ENCODE results near the gene TICAM1. TPM values are rescaled to one million over a fixed set of nuclear protein-coding genes. Genes with fewer than 3 reads are reported as not detected.

TICAM1 gene
- total RNA-seq, result 1.6 TPM

GRCh38 chr19:4831304-4831978, at the start of gene TICAM1:
Gene TICAM1, minus strand, starts transcription at chr19:4831712. Its CDS starts 13,335 bp downstream, at chr19:4818377.
- H3K9ac ChIP-seq (ENCODE audit: low read depth in 1 of 3, low read length in 3 of 3), result peak within 1 kb of the TSS; percentile 89 to 92 (median 92)
- no peaks in the 10 kb centered on the region for H3K36me3 ChIP-seq (ENCODE audit: control insufficient read depth in 3 of 3, insufficient read depth in 3 of 3, low read length in 3 of 3)
- H3K9me3 ChIP-seq (ENCODE audit: control insufficient read depth in 3 of 3, low read length in 3 of 3), result no peaks in the 10 kb centered on the region
- peaks cover 11 to 13% (median 12%) of the 10 kb centered on the region in 3 donors for H3K4me1 ChIP-seq (ENCODE audit: control insufficient read depth in 3 of 3, insufficient read depth in 3 of 3, low read length in 3 of 3)
- H3K4me3 ChIP-seq (ENCODE audit: low read length in 3 of 3), result peak within 1 kb of the TSS; percentile 90 to 92 (median 91)
- no peaks in the 10 kb centered on the region for H3K27me3 ChIP-seq (ENCODE audit: control insufficient read depth in 3 of 3, insufficient read depth in 3 of 3, low read length in 3 of 3)
- H3K27ac ChIP-seq (ENCODE audit: low read depth, low read length), result peak within 1 kb of the TSS; percentile 87

DNA sequence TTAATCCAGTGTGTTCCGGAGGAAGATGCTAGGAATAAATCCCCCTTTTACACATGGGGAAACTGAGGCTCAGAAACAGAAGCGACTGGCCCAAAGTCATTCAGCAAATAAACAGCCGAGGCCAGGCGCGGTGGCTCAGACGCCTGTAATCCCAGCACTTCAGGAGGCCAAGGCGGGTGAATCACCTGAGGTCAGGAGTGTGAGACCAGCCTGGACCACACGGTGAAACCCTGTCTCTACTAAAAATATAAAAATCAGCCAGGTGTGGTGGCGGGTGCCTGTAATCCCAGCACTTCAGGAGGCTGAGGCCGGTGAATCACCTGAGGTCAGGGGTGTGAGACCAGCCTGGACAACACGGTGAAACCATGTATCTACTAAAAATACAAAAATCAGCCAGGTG, 47.5 kb upstream of the TICAM1 start:
- Histone ChIP-seq H3K9me3 (ENCODE audit: control insufficient read depth in 3 of 3, low read length in 3 of 3) (no peaks in the 10 kb centered on the region), H3K4me3 (ENCODE audit: low read length in 3 of 3) (peak overlapping the region in 2 of 3 donors; percentile 52 to 56), H3K27me3 (ENCODE audit: control insufficient read depth in 3 of 3, insufficient read depth in 3 of 3, low read length in 3 of 3) (peaks cover 0 to 5% (median 0%) of the 10 kb centered on the region in 3 donors), H3K27ac (ENCODE audit: low read depth, low read length) (peak overlapping the region; percentile 93), H3K9ac (ENCODE audit: low read depth in 1 of 3, low read length in 3 of 3) (peak overlapping the region; percentile 57 to 77 (median 71)), H3K36me3 (ENCODE audit: control insufficient read depth in 3 of 3, insufficient read depth in 3 of 3, low read length in 3 of 3) (no peaks in the 10 kb centered on the region), H3K4me1 (ENCODE audit: control insufficient read depth in 3 of 3, insufficient read depth in 3 of 3, low read length in 3 of 3) (peaks cover 19 to 24% (median 21%) of the 10 kb centered on the region in 3 donors)

DNA sequence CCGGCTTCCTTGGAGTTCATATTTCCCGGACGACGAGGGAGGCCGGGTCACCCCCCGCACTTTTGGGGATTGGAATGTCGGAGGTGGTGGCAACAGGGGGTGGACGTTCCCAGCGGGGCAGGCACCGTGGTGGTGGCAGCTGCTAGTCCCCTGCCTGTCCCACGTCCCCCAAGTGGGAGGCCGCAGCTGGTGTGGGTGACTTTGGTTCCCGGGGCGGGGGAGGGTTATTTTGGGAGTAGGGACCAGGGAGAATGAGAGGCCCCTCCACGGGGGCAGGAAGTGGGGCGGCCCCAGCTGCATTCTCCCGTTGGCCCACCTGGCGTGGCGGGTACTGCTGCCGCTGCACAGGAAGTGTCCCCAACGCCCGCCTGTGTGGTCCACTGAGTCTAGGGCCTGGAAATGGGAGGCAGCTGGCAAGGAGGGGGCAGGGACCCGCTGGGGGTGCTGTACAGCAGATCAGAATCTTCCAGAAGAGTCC, 47.0 kb upstream of the TICAM1 start:
- Histone ChIP-seq H3K4me1 (ENCODE audit: control insufficient read depth in 3 of 3, insufficient read depth in 3 of 3, low read length in 3 of 3) (peaks cover 19 to 24% (median 21%) of the 10 kb centered on the region in 3 donors), H3K9me3 (ENCODE audit: control insufficient read depth in 3 of 3, low read length in 3 of 3) (no peaks in the 10 kb centered on the region), H3K4me3 (ENCODE audit: low read length in 3 of 3) (peak overlapping the region in 2 of 3 donors; percentile 52 to 56), H3K36me3 (ENCODE audit: control insufficient read depth in 3 of 3, insufficient read depth in 3 of 3, low read length in 3 of 3) (no peaks in the 10 kb centered on the region), H3K27me3 (ENCODE audit: control insufficient read depth in 3 of 3, insufficient read depth in 3 of 3, low read length in 3 of 3) (peaks cover 0 to 5% (median 0%) of the 10 kb centered on the region in 3 donors), H3K9ac (ENCODE audit: low read depth in 1 of 3, low read length in 3 of 3) (peak overlapping the region; percentile 57 to 77 (median 71)), H3K27ac (ENCODE audit: low read depth, low read length) (peak overlapping the region; percentile 93)

DNA sequence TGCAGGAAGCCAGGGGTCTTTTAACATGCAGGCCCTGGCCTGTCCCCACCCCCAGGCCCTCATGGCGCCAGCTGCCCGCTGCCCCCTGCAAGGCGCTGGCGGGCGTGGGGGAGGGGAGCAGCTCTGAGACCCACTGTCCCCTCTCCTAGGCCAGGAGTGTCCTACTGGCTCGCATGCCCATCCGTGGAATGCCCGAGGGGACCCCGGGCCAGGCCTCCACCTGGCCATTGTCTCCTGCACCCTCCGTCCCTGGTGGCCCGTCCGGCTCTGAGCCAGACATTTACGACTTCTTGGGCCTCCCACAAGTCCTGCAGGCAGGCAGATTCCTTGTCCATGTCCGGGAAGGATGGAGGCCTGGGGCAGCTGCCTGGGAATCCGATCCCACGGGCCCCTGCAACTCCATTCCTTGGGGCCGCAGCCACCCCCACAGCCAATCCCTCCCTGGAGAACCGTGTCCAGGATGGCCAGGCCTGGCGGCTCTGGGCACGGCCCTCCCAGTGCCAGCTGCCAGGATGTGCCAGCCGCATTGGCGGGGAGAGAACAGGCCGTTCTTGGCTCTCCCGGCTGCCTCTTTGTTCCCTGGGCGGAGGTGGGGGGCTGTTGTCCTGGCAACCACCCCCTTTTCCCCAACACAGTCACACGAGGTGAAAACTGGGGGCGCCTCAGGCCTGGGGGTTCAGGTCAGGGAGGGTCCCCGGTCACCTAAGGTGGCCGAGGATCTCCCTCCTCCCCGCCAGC, 46.4 kb upstream of the TICAM1 start:
- Histone ChIP-seq H3K27ac (ENCODE audit: low read depth, low read length) (peak overlapping the region; percentile 93), H3K4me3 (ENCODE audit: low read length in 3 of 3) (peak overlapping the region in 2 of 3 donors; percentile 52 to 56)

GRCh38 chr19:4873930-4874329, 42.4 kb upstream of the TICAM1 start:
- peaks cover 12 to 15% (median 12%) of the 10 kb centered on the region in 3 donors for H3K4me1 ChIP-seq (ENCODE audit: control insufficient read depth in 3 of 3, insufficient read depth in 3 of 3, low read length in 3 of 3)
- no peak overlapping the region for H3K4me3 ChIP-seq (ENCODE audit: low read length in 3 of 3)
- H3K9me3 ChIP-seq (ENCODE audit: control insufficient read depth in 3 of 3, low read length in 3 of 3), result no peaks in the 10 kb centered on the region
- H3K27me3 ChIP-seq (ENCODE audit: control insufficient read depth in 3 of 3, insufficient read depth in 3 of 3, low read length in 3 of 3), result peaks cover 0 to 5% (median 0%) of the 10 kb centered on the region in 3 donors
- no peak overlapping the region for H3K9ac ChIP-seq (ENCODE audit: low read depth in 1 of 3, low read length in 3 of 3)
- no peak overlapping the region for H3K27ac ChIP-seq (ENCODE audit: low read depth, low read length)
- no peaks in the 10 kb centered on the region for H3K36me3 ChIP-seq (ENCODE audit: control insufficient read depth in 3 of 3, insufficient read depth in 3 of 3, low read length in 3 of 3)

More for the DNA sequence above, 46.4 kb upstream of the TICAM1 start:
- peak overlapping the region; percentile 57 to 77 (median 71) for H3K9ac ChIP-seq (ENCODE audit: low read depth in 1 of 3, low read length in 3 of 3)
- H3K36me3 ChIP-seq (ENCODE audit: control insufficient read depth in 3 of 3, insufficient read depth in 3 of 3, low read length in 3 of 3), result no peaks in the 10 kb centered on the region
- H3K9me3 ChIP-seq (ENCODE audit: control insufficient read depth in 3 of 3, low read length in 3 of 3), result no peaks in the 10 kb centered on the region
- H3K27me3 ChIP-seq (ENCODE audit: control insufficient read depth in 3 of 3, insufficient read depth in 3 of 3, low read length in 3 of 3), result peaks cover 0 to 5% (median 0%) of the 10 kb centered on the region in 3 donors
- peaks cover 19 to 24% (median 21%) of the 10 kb centered on the region in 3 donors for H3K4me1 ChIP-seq (ENCODE audit: control insufficient read depth in 3 of 3, insufficient read depth in 3 of 3, low read length in 3 of 3)

- H3K4me1 ChIP-seq (ENCODE audit: control insufficient read depth in 3 of 3, insufficient read depth in 3 of 3, low read length in 3 of 3), result peaks cover 6 to 7% (median 7%) of the 10 kb centered on the region in 3 donors
- H3K4me3 ChIP-seq (ENCODE audit: low read length in 3 of 3), result no peak overlapping the region
- no peak overlapping the region for H3K9ac ChIP-seq (ENCODE audit: low read depth in 1 of 3, low read length in 3 of 3)
- no peaks in the 10 kb centered on the region for H3K27me3 ChIP-seq (ENCODE audit: control insufficient read depth in 3 of 3, insufficient read depth in 3 of 3, low read length in 3 of 3)
- H3K9me3 ChIP-seq (ENCODE audit: control insufficient read depth in 3 of 3, low read length in 3 of 3), result no peaks in the 10 kb centered on the region
- no peak overlapping the region for H3K27ac ChIP-seq (ENCODE audit: low read depth, low read length)
- no peaks in the 10 kb centered on the region for H3K36me3 ChIP-seq (ENCODE audit: control insufficient read depth in 3 of 3, insufficient read depth in 3 of 3, low read length in 3 of 3)
These were observed 40.2 kb upstream of the TICAM1 start for GRCh38 chr19:4871711-4872110.

GRCh38 chr19:4870025-4870700, 38.7 kb upstream of the TICAM1 start:
- Histone ChIP-seq H3K36me3 (ENCODE audit: control insufficient read depth in 3 of 3, insufficient read depth in 3 of 3, low read length in 3 of 3) (no peaks in the 10 kb centered on the region), H3K4me3 (ENCODE audit: low read length in 3 of 3) (no peak overlapping the region), H3K4me1 (ENCODE audit: control insufficient read depth in 3 of 3, insufficient read depth in 3 of 3, low read length in 3 of 3) (peaks cover 12 to 14% (median 14%) of the 10 kb centered on the region in 3 donors), H3K9ac (ENCODE audit: low read depth in 1 of 3, low read length in 3 of 3) (no peak overlapping the region), H3K27me3 (ENCODE audit: control insufficient read depth in 3 of 3, insufficient read depth in 3 of 3, low read length in 3 of 3) (no peaks in the 10 kb centered on the region), H3K9me3 (ENCODE audit: control insufficient read depth in 3 of 3, low read length in 3 of 3) (no peaks in the 10 kb centered on the region), H3K27ac (ENCODE audit: low read depth, low read length) (no peak overlapping the region)

- H3K36me3 ChIP-seq (ENCODE audit: control insufficient read depth in 3 of 3, insufficient read depth in 3 of 3, low read length in 3 of 3), result peaks cover 0 to 2% (median 0%) of the 10 kb centered on the region in 3 donors
- no peaks in the 10 kb centered on the region for H3K9me3 ChIP-seq (ENCODE audit: control insufficient read depth in 3 of 3, low read length in 3 of 3)
- H3K9ac ChIP-seq (ENCODE audit: low read depth in 1 of 3, low read length in 3 of 3), result peak overlapping the region in 1 of 3 donors; percentile 83
- peak overlapping the region; percentile 86 for H3K27ac ChIP-seq (ENCODE audit: low read depth, low read length)
- no peaks in the 10 kb centered on the region for H3K27me3 ChIP-seq (ENCODE audit: control insufficient read depth in 3 of 3, insufficient read depth in 3 of 3, low read length in 3 of 3)
- H3K4me3 ChIP-seq (ENCODE audit: low read length in 3 of 3), result no peak overlapping the region
- peaks cover 12 to 14% (median 14%) of the 10 kb centered on the region in 3 donors for H3K4me1 ChIP-seq (ENCODE audit: control insufficient read depth in 3 of 3, insufficient read depth in 3 of 3, low read length in 3 of 3)
These were observed 36.8 kb upstream of the TICAM1 start for GRCh38 chr19:4868286-4868834.

GRCh38 chr19:4867534-4868285, 36.2 kb upstream of the TICAM1 start, which contains the start of gene PLIN3:
Gene PLIN3, minus strand, starts transcription at chr19:4867667. Its CDS starts 6,273 bp downstream, at chr19:4861394.
- H3K9ac ChIP-seq (ENCODE audit: low read depth in 1 of 3, low read length in 3 of 3), result peak within 1 kb of the TSS; percentile 83 to 89 (median 89)
- no peaks in the 10 kb centered on the region for H3K27me3 ChIP-seq (ENCODE audit: control insufficient read depth in 3 of 3, insufficient read depth in 3 of 3, low read length in 3 of 3)
- no peaks in the 10 kb centered on the region for H3K9me3 ChIP-seq (ENCODE audit: control insufficient read depth in 3 of 3, low read length in 3 of 3)
- peak within 1 kb of the TSS; percentile 83 to 87 (median 84) for H3K4me3 ChIP-seq (ENCODE audit: low read length in 3 of 3)
- peaks cover 11 to 14% (median 14%) of the 10 kb centered on the region in 3 donors for H3K4me1 ChIP-seq (ENCODE audit: control insufficient read depth in 3 of 3, insufficient read depth in 3 of 3, low read length in 3 of 3)
- peaks cover 0 to 2% (median 0%) of the 10 kb centered on the region in 3 donors for H3K36me3 ChIP-seq (ENCODE audit: control insufficient read depth in 3 of 3, insufficient read depth in 3 of 3, low read length in 3 of 3)
- peak within 1 kb of the TSS; percentile 86 for H3K27ac ChIP-seq (ENCODE audit: low read depth, low read length)

Measured in skeletal muscle tissue (tissue), 4 donors.